Cardiac septum (tissue), 1 donor: ENCODE measurements around the gene DGCR8. TPM values are rescaled to one million over a fixed set of nuclear protein-coding genes. Genes with fewer than 3 reads are reported as not detected.

Experiments
- DNase-seq: peaks from one replicate; pipeline ENCODE4 v3.0.0-alpha.2; 2020; ENCODE audit warnings: low spot score
- intact Hi-C: fragments of 100-400 bp; cut with DNase I; formaldehyde crosslinking; loops from one replicate; pipeline ENCODE4 v1.14.0; 2022
- total RNA-seq: library from RNA; stranded (reverse); fragmentation: NEBNext Ultra II Directional; extraction: Animal tissue kit (Norgen Biotek cat#: 25700); gene quantifications from one replicate; pipeline ENCODE4 v1.2.1, GENCODE V29; 2021
- donor health status: DM: no; HTN: no; CAD: no.

Gene DGCR8
- total RNA-seq, 1 donor from 2014 or later: 19.1 TPM

DNA sequence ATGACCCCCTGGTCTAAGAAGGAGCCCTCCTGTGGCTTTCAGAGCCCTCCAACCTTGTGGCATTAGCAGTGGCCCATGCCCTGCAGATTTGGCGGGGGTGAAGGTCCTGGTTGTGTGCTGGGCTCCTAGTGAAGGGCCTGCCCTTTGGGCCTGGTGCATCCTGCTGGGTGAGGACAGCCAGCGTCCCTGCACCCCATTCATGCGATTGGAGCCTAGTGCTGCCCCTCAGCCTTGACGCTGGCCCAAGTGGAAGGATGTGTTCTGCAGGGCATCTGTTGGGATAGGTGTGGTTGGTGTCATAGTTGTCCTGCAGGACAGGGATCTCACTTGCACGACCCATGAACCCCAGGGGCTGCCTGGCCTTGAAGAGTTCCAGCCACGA, 28.1 kb upstream of the DGCR8 start:
- no peak for DNase-seq
- intact Hi-C loops: no loop called here

DNA sequence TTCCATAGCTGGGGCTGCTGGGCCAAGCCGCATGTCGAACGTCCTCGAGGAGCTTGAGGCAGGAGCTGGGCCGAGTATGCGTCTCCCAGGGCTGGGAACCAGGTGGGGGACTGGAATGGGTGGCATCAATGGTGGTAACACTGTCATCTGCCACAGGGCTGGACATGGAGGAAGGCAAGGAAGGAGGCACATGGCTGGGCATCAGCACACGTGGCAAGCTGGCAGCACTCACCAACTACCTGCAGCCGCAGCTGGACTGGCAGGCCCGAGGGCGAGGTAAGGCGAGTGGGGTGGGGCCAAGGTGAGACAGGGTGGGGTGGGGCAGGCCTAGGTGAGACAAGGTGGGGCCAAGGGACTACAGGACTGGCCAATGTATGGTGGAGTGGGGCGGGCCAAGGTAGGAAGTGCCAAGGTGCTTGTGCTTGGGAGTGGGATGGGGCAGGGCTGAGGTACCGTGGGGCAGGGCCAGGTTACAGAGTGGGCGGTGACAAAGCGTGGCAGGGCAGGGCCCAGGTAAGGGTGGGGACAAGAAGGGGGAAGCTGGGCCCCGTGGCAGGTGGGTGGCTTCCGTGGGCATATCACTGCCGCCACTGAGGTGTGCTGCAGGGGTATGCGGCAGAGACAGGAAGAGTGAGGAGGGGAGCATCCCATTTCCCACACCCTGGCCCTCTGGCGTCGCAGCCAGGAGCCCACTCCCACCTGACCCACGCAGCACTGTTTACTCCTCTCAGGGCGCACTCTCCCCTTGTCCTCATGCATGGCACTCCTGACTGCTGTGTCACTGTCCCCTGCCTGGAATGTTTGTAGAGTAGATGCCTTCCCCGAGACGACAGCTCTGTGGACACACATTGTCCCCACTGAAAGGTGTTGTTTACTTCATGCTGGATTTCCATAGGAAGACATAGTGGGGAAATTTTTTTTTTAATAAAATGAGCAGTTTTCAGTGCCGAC, 27.5 kb upstream of the DGCR8 start:
- intact Hi-C loops: no loop called here
- no peak for DNase-seq

DNA sequence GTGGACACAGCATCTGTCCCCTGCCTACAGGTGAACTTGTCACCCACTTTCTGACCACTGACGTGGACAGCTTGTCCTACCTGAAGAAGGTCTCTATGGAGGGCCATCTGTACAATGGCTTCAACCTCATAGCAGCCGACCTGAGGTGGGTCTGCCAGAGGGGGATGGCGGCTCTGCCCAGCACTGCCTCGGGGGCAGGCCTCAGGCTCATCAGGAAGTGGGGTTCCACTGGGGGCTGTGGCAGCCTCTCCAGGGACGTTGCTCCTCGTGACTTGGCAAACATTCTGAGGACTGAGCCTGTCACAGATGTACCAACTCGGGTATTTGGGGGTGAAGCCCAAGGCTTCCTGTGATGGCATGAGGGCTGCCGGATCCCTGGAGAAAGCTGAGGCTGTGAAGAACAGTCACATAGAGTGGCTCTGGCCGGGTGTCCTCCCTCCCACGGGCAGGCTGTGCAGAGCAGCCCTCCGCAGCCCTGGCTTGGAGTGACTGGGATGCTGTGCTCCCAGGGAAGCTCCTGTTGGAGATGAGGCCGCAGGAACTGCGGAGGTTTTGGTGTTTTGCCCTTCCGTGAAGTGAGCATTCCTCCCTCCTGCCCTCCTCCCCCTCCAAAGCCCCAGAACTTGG, 26.5 kb upstream of the DGCR8 start:
- intact Hi-C loops: no loop called here
- no peak for DNase-seq

DNA sequence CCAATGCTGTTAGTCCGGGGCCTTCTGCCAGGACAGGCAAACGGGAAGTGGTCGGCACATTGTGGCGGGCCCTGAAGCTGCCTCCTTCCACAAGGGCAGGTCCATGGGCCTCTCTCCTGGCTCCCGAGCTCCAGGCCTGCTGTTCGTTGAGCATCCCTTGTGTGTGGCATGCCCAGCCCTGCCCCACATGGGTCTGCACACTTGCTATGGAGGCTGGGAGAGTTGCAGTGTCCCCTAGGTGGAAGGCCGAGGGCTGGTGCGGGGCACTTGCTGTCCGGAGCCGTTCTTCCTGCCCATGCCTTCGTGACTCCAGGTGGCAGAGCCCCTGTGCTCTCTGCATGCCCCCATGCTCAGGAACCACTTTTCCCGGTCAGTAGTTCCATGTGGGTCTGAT, 26.0 kb upstream of the DGCR8 start:
- intact Hi-C loops: no loop called here
- DNase-seq: no peak

DNA sequence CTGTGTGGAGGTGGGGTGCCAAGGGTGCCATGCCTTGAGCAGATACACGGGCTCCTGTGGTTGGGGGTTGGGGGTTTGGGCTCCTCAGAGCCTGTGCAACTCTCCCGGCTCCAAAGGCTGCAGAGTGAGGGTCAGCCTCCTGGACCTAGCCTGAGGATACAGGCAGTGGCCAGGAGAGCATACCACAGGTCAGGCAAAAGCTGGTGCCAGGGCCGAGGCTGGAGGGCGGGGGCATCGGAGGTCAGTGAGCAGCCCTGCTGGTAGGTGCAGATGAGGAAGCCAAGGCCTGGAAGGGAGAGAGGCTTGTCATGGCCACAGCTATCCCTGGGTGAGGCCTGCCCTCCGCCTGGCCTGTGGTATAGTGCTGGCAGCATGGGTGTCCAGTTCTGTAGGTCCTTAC, 25.6 kb upstream of the DGCR8 start:
- DNase-seq: no peak
- intact Hi-C loops: no loop called here

DNA sequence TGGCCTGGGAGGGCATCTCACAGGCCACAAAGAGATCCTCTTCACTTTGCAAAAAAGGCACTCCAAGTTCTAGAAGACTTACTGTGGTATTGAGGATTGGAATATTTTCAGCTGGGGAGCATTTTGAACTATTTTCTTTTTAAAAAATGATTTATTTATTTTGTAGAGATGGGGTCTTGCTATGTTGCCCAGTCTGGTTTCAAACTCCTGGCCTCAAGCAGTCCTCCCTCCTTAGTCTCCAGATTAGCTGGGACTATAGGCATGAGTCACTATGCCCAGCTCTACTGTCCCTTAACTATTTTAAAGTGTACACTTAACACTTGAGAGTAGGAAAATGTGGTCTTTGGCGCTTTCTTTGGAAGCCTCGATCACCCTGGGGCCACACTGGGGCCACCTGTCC, 24.9 kb upstream of the DGCR8 start:
- intact Hi-C loops: no loop called here
- DNase-seq: no peak

DNA sequence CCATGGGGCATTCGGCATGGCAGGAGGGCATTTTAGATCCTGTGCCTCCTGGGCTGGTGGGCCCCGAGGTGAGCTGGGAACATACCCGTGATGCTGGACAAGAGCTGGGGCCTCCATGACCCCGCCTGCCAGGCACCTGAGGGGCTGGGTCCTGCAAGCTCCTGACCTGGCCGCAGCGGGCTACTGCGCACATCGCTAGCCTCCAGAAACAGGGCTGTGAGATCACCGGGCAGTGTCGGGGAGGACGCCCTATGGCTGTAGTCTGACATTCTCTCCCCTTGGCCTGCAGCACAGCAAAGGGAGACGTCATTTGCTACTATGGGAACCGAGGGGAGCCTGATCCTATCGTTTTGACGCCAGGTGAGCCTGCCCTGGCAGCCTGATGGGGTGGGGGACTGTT, 24.4 kb upstream of the DGCR8 start:
- intact Hi-C loops: no loop called here
- DNase-seq: no peak

DNA sequence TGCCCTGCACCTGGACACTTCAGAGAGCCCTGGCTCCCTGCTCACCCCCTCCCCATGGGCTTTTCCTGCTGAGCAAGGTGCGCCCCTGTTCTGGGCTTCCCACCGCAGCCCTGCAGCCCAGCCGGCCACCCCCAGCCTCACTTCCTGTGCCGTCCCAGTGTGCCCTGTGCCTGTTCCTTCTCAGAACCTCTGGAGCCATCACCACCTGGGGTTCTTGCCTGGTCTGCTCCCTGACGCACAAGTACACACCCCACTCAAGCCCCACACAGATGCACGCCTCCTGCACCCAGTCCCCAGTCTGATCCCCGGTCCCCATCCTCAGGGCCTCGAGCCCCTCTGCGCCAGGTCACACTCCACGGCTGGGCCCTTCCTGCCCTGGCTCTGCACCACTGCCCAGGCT, 23.9 kb upstream of the DGCR8 start:
- intact Hi-C loops: no loop called here
- DNase-seq: no peak

DNA sequence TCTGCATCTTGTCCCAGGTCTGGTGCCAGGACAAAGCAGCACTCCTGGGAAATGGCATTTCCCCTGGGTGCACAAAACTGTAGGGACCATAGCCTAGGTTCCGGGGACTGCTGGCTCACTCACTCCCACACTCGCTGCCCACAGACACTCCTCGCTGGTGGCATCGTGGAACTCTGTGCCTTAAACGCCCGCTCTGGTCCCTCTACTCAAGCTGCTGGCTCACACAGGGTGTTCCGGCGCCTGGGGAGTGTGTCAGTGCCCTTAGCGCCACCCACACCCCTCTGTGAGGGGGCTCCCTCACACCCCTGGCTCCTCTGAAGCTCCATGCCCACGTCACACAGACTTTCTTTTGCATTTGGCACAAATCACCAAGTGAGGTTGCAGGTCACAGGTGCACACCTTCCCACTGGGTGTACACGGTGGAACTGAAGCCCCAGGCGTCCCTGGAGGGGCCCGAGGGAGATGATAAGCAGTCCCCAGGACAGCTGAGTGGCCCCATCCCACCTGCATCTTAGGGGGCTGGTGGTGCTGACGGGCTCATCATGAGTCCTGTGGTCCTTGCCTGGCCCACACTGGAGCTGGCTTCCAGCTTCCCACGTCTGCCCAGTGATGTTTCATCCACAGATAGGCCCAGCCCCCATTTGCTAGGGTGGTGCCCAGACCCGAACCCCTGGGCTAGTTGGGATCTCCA, 23.2 kb upstream of the DGCR8 start:
- intact Hi-C loops: no loop called here
- no peak for DNase-seq

DNA sequence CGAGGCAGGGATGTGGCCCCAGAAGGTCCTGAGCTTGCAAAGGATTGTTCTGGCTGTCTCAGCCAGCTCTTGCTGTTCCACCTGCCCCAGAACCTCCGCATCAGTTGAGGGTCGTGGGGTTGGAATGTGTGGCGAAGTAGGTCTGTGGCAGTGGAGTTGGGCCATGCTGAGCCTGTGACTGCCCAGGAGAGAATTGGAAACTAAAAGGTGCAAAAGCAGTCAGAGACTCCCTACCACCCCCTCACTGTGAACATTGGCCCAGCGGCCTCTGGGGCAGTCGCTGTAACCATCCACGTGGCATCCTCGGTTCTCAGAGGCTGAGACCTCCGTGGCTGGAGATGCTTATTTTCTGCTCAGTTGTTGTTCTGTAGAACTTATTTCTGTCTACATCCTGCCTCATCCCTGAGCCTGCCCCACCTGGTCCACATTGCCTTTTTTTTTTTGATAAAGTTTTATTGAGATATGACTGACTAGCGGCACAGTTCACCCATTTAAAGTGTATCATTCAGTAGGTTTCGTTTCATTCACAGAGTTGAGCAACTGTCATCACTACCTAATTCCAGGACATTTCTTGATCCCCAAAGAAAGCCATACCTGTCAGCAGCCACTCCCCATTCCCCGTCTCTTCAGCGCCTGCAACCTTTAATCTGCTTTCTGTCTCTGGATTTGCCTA, 22.3 kb upstream of the DGCR8 start:
- DNase-seq: no peak
- intact Hi-C loops: no loop called here

DNA sequence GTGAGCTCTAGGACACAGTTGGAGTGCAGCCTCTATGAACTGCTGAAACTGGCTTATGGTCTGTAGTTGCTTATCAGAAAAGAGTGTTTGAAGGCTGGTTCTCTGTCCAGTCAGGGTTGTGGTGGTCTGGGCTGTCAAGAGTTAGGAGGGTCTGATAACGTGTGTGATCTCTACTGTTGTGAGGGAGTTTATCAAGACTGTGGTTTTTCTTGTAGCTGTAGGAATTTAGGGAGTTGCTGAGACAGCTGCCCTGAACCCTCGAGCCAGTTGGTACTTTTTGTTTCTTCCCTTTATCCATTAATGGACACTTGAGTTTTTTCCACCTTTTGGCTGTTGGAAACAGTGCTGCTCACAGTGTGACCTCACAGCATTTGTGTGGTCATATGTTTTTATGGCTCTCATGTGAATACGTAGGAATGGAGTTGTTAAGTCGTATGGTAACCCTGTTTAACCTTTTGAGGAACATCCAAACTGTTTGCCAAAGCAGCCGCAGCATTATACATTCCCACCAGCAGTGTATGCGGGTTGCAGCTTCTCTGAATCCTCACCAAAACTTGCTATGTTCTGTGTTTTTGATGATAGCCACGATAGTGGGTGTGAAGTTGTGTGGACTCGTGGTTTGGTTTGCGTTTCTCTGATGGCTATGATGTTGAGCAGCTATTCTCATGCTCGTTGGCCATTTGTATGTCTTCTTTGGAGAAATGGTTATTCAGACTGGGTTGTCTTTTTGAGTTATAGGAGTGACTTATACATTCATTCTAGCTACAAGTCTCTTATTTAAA, 20.9 kb upstream of the DGCR8 start:
- intact Hi-C loops: no loop called here
- no peak for DNase-seq

DNA sequence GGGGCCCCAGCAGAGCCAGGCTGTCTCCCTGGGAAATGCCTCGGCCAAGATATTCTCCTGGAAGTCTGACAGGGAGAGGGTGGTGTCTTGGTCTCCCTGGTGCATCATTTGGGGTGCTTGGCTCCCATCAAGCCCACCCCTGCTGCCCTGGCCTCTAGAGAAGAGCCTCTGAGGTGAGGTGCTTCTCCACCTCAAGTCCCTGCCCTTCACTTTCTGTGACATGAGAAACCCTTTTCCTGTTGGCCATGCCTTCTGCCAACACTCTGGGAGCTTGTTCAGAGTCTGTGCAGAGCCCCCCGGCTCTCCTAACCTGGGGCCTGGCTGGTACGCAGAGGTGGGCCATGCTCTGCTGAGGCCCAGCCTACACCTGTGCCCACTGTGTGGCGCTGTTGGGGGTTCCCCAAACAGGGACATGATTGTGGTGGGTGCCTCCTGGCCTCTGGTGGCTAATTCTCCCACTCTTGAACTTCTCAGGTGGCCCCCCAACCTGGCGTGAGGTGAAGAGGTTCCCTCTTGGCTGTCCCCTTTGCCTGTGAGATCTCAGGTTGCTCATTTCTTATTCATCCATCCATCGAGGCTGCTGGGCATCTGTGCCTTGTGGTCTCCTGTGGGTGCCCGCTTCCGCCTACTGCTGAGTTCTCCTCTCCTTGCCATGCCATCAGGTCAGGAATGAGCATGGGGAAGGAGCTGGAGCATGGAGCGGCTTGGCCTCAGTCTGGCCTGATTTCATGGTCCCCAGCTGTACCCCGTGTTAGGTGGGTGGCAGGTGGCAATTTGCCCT, 19.2 kb upstream of the DGCR8 start:
- DNase-seq: no peak
- intact Hi-C loops: no loop called here

DNA sequence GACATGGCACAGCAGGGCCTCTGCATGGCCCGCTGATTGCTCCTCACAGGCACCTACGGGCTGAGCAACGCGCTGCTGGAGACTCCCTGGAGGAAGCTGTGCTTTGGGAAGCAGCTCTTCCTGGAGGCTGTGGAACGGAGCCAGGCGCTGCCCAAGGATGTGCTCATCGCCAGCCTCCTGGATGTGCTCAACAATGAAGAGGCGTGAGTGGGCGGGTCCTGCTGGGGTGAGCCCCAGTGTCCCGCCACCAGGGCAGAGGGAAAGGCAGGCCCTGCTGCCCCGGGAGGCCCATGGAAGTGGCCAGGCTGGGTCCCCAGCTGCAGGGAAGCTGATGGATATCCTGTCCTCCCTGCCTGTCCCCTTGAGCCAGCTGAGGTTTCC, 18.6 kb upstream of the DGCR8 start:
- intact Hi-C loops: no loop called here
- DNase-seq: no peak

DNA sequence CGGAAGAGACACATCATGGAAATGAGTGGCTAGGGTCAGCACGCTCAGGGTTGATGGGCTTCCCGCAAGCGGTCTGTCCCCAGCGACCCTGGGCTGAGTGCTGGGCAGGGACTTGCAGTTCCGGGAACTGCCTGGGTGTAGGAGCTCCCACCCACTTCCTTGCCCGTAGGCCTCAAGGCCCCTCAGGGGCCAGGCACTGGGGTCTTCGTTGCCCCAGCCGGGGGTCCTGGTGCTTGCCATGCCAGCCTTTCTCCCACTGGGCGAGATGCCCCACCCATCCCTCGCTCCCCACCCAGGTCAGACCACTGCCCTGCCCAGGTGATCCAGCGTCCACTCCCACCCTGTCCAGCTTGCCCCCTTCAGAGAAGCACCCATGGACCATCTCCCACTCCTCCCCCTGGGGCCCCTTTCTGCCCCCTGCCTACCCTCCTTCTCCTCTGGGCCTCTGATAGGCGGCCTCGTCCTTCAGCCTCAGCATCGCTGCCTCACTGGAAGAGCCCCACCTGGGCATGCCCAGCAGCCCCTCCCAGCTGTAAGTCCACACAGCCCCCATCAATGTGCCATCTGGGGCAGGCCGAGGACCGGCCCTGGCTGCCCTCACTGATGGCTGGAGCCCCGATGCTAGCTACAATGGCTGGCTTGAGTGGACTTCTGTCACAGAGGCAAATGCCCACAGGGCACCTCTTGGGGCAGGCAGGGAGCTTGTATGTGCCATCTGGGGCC, 17.8 kb upstream of the DGCR8 start:
- DNase-seq: no peak
- intact Hi-C loops: no loop called here

DNA sequence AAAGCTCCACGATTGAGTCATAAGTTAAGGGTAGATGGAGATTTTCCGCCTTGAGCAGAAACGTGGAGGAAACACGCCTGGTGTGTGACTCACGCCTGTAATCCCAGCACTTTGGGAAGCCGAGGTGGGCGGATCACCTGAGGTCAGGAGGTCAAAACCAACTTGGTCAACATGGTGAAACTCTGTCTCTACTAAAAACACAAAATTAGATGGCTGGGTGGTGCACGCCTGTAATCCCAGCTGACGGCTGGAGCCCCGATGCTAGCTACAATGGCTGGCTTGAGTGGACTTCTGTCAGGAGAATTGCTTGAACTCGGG, 17.3 kb upstream of the DGCR8 start:
- no peak for DNase-seq
- intact Hi-C loops: no loop called here

DNA sequence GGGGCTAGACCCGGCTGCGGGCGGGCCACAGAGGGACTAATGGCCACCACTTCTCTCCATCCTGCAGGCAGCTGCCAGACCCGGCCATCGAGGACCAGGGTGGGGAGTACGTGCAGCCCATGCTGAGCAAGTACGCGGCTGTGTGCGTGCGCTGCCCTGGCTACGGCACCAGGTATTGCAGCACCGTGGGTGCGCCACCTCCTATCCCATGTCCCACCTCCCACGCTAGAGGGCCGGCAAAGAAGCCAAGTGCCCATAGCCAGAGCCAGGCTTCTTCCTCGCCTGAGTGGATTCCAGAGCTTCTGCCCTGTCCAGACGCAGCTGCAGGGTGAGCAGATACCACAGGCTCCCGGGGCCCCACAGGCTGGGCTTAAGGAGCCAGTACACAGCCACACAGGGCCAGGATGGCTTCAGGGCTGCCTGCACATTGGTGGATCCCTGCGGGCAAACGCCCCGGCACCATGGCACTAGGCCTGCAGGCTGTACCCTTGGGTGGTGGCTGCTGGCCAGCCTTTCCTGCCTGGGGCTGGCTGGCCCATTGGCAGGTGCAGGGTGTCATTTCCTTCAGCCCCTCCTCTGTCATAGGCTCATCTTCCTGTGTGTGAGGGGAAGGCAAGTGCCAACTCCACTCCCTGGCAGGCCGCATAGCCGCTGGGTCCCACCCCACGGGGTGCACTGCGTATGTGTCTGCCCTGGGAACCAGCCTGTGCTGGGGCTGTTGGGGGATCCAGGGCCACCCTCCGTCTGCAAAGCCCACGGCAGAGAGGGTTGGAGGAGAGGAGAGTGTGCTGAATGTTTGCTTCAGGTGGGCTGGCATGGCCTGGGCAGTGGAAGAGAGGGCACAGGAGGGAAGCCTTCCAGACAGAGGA, 16.5 kb upstream of the DGCR8 start:
- intact Hi-C loops: no loop called here
- DNase-seq: no peak

DNA sequence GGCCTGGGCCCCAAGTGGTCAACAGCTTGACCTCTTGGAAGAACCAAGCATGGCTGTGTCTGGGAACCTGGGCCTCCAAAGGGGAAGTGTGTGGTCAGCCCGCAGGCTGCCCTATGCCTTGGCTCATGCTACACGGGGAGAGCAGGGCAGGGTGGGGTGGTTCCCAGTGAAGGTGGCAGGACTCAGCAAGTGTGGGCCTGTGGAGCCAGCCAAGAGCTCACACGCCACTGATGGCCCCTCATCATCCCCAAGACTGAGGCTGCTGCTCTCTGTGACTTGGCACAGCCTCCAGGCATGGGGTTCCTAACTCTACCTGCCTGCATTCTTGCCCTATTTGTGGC, 15.9 kb upstream of the DGCR8 start:
- intact Hi-C loops: no loop called here
- no peak for DNase-seq
